AG09309 (cell line): ENCODE data around the gene PDE2A.

Experiments
- DNase-seq: peaks from one replicate; pipeline ENCODE4 v3.0.0-alpha.2; 2010; ENCODE audit warnings: low read depth
- H3K4me3 ChIP-seq: 2 replicates; pipeline ENCODE4 v1.5.1; 2011; ENCODE audit warnings: mild to moderate bottlenecking, low read depth, low read length, moderate library complexity; ENCODE audit not compliant: control insufficient read depth
- CTCF ChIP-seq: IDR thresholded peaks from 2 replicates; pipeline ENCODE4 v1.5.1; 2011; ENCODE audit warnings: mild to moderate bottlenecking, low read depth, low read length, inconsistent platforms; ENCODE audit not compliant: insufficient read depth, control insufficient read depth; ENCODE audit errors: missing control alignments

PDE2A gene

GRCh38 chr11:72591023-72591422, 83.2 kb downstream of the PDE2A start:
- no peak overlapping the region for H3K4me3 ChIP-seq
- TF ChIP-seq CTCF, result no peak
- DNase-seq, result no peak

GRCh38 chr11:72589802-72590761, 84.1 kb downstream of the PDE2A start:
- no peak overlapping the region for H3K4me3 ChIP-seq
- peak; percentile 54 for TF ChIP-seq CTCF
- DNase-seq, result no peak

GRCh38 chr11:72588421-72589410, 85.5 kb downstream of the PDE2A start:
- TF ChIP-seq CTCF, result no peak
- H3K4me3 ChIP-seq, result no peak overlapping the region
- no peak for DNase-seq

GRCh38 chr11:72587696-72588095, 86.5 kb downstream of the PDE2A start:
- H3K4me3 ChIP-seq, result no peak overlapping the region
- no peak for TF ChIP-seq CTCF
- DNase-seq, result no peak

GRCh38 chr11:72586321-72587090, 87.7 kb downstream of the PDE2A start:
- DNase-seq, result no peak
- no peak for TF ChIP-seq CTCF
- H3K4me3 ChIP-seq, result no peak overlapping the region

GRCh38 chr11:72585762-72586311, 88.4 kb downstream of the PDE2A start:
- peak; percentile 86 for TF ChIP-seq CTCF
- no peak for DNase-seq
- no peak overlapping the region for H3K4me3 ChIP-seq
